Muscle of leg (tissue), 11 donors: ENCODE results near the gene PCDH8. TPM values are rescaled to one million over a fixed set of nuclear protein-coding genes. Genes with fewer than 3 reads are reported as not detected.

Experiments used
- DNase-seq: peaks from one replicate; pipeline ENCODE4 v3.0.0; 2013
- H3K27ac ChIP-seq: one replicate; pipeline ENCODE4 v1.5.1; 2013; ENCODE audit warnings: mild to moderate bottlenecking, low read length, control low read depth
- H3K27me3 ChIP-seq: one replicate; pipeline ENCODE4 v1.6.1; 2013; ENCODE audit warnings: low read length; ENCODE audit not compliant: control insufficient read depth, insufficient read depth
- H3K36me3 ChIP-seq: one replicate; pipeline ENCODE4 v1.6.1; 2013; ENCODE audit warnings: low read length; ENCODE audit not compliant: control insufficient read depth, insufficient read depth
- H3K4me1 ChIP-seq: one replicate; pipeline ENCODE4 v1.6.1; 2013; ENCODE audit warnings: low read length; ENCODE audit not compliant: control insufficient read depth, insufficient read depth
- H3K4me3 ChIP-seq: one replicate; pipeline ENCODE4 v1.5.1; 2013; ENCODE audit warnings: low read length, control low read depth
- H3K9me3 ChIP-seq: replicated peaks from 2 replicates; pipeline ENCODE4 v1.6.1; 2013; ENCODE audit warnings: low read depth, low read length; ENCODE audit not compliant: control insufficient read depth
- WGBS: methylation state at CpG from one replicate; pipeline ENCODE4 v1.1.5; 2013; ENCODE audit warnings: missing lambda C conversion rate; ENCODE audit not compliant: insufficient coverage; 5-methylcytosine and 5-hydroxymethylcytosine counted together
- polyA plus RNA-seq, 8 donors: library from polyadenylated mRNA; unstranded; fragments of 120-200 nt; gene quantifications; one replicate each; pipeline versions ENCODE4 v1.2.1 to v1.2.3, GENCODE V29; 2013; ENCODE audit warnings: inconsistent platforms in 1 of 8, low replicate concordance in 1 of 8; ENCODE audit not compliant: insufficient read length in 8 of 8, insufficient read depth in 1 of 8
- total RNA-seq: library from RNA; stranded (reverse); fragments of 120-200 nt; gene quantifications from one replicate; pipeline ENCODE4 v1.2.4, GENCODE V29; 2013

The PCDH8 gene
- total and polyA plus RNA-seq, 9 donors: 0.44 to 2.2 (median 0.79) TPM

GRCh38 chr13:52800856-52801255 lies 47.6 kb downstream of the PCDH8 start:
- Histone ChIP-seq H3K27me3 (no peaks in the 10 kb centered on the region), H3K4me3 (no peak overlapping the region), H3K4me1 (no peaks in the 10 kb centered on the region), H3K27ac (no peak overlapping the region), H3K9me3 (no peaks in the 10 kb centered on the region), H3K36me3 (no peaks in the 10 kb centered on the region)
- no CpG with 5 or more reads among the region's 5 CpGs for WGBS
- DNase-seq: no peak

GRCh38 chr13:52798770-52799430 lies 49.5 kb downstream of the PCDH8 start:
- no peak overlapping the region for H3K27ac ChIP-seq
- 0% methylated on average over 1 of the region's 1 CpG for WGBS
- H3K9me3 ChIP-seq: no peaks in the 10 kb centered on the region

DNA sequence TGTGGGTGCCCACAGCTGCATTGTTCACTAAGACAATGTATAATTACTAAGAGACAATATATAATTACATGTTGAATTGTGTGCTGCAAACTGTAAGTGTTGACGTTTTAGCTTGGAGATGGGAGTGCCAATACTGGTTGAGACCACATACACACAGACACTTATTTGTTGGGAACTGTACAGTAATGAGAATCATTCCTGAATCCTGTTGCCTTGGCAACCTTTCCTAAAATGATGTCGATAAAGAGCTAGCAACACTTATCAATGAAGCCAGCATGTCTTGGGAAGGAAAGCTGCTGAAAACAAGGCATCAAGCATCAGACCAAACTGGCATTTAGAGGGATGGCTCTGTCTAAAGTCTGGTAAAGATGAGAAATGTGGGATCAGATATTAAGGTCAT lies 51.3 kb downstream of the PCDH8 start:
- H3K9me3 ChIP-seq: no peaks in the 10 kb centered on the region
- H3K27me3 ChIP-seq: no peaks in the 10 kb centered on the region
- 75% methylated on average over 1 of the region's 2 CpGs for WGBS

More at GRCh38 chr13:52798770-52799430, 49.5 kb downstream of the PCDH8 start:
- Histone ChIP-seq H3K27me3 (no peaks in the 10 kb centered on the region), H3K36me3 (no peaks in the 10 kb centered on the region), H3K4me1 (no peaks in the 10 kb centered on the region), H3K4me3 (no peak overlapping the region)
- no peak for DNase-seq

GRCh38 chr13:52794589-52794988 lies 53.9 kb downstream of the PCDH8 start:
- no peak for DNase-seq
- H3K4me3 ChIP-seq: no peak overlapping the region

More for the DNA sequence above, 51.3 kb downstream of the PCDH8 start:
- Histone ChIP-seq H3K4me1 (no peaks in the 10 kb centered on the region), H3K4me3 (no peak overlapping the region), H3K27ac (no peak overlapping the region), H3K36me3 (no peaks in the 10 kb centered on the region)
- no peak for DNase-seq

GRCh38 chr13:52793515-52794061 lies 54.9 kb downstream of the PCDH8 start:
- Histone ChIP-seq H3K4me1 (no peaks in the 10 kb centered on the region), H3K36me3 (no peaks in the 10 kb centered on the region), H3K4me3 (no peak overlapping the region), H3K27me3 (no peaks in the 10 kb centered on the region), H3K27ac (no peak overlapping the region), H3K9me3 (no peaks in the 10 kb centered on the region)
- WGBS: 51% methylated on average over 6 of the region's 7 CpGs
- no peak for DNase-seq

More at GRCh38 chr13:52794589-52794988, 53.9 kb downstream of the PCDH8 start:
- Histone ChIP-seq H3K27ac (no peak overlapping the region), H3K9me3 (no peaks in the 10 kb centered on the region), H3K27me3 (no peaks in the 10 kb centered on the region), H3K36me3 (no peaks in the 10 kb centered on the region), H3K4me1 (no peaks in the 10 kb centered on the region)
- 93% methylated on average over 2 of the region's 7 CpGs for WGBS

Other genes with a start within 250 kb of the PCDH8 start
- gene HNRNPA1L2, start 206.2 kb downstream of the PCDH8 start, total RNA-seq: 4.3 TPM
- 10 to 100 TPM in 4 of 8 donors, 1 to 10 TPM in 4; 9.1 to 13.0 (median 10.3) TPM for gene HNRNPA1L2, start 206.2 kb downstream of the PCDH8 start, polyA plus RNA-seq
- 33.6 TPM for gene SUGT1, start 195.8 kb downstream of the PCDH8 start, total RNA-seq
- gene SUGT1, start 195.8 kb downstream of the PCDH8 start, polyA plus RNA-seq: 10 to 100 TPM; 34.1 to 42.7 (median 36.3) TPM
- gene CNMD, start 108.8 kb downstream of the PCDH8 start, total RNA-seq: 0.66 TPM
- gene CNMD, start 108.8 kb downstream of the PCDH8 start, polyA plus RNA-seq: 1 to 10 TPM in 2 of 8 donors, under 1 TPM in 6; 0.36 to 1.1 (median 0.61) TPM
- gene OLFM4, start 180.2 kb upstream of the PCDH8 start, total RNA-seq: 0.89 TPM
- 1 to 10 TPM in 6 of 8 donors, under 1 TPM in 2; 0.63 to 3.9 (median 1.5) TPM for gene OLFM4, start 180.2 kb upstream of the PCDH8 start, polyA plus RNA-seq